ENCODE data around the gene FOXF1. TPM values are rescaled to one million over a fixed set of nuclear protein-coding genes. Genes with fewer than 3 reads are reported as not detected.

Gene FOXF1
- total and polyA plus RNA-seq, 2 of the 13 experiments (the other 11 are each of a cell fraction or from before 2014, with no cell fraction given) = not detected

DNA sequence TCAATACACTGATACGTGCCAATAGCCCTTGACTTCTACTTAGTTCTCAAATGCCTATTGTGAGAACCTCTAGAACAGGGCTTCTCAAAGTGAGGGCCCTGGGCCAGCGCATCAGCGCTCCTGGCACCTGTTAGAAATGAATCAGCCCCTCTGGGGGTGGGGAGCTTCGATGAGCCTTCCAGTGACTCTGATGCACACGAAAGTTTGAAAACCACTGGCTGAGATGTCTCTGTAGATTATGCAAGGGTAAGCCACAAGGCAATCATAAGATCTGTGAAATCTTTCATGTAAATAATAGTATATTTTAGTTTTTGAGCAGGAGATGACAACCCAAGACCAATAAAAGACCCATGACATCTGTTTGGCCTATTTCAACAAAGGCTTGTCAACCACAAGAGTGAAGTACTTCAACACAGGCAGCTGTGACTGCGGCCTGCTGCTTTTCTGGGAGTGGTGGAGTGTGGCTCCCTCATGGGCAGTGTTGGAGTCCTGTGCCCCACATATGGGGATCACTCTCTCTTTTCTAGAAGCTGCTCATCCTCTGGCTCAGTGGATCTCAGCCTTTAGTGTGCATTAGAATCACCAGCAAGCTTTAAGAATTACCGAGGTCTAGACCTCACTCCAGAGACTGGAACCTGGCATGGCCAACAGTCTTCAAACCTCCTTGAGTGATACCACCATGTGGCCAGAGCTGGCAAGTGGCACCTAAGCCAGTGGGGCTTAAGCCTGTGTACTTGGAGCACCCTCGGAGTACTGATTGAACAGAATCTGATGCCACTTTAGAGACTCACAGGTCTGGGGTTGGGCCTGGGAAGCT is 39.0 kb downstream of the FOXF1 start (continued):
- TF ChIP-seq, protein P1, sequence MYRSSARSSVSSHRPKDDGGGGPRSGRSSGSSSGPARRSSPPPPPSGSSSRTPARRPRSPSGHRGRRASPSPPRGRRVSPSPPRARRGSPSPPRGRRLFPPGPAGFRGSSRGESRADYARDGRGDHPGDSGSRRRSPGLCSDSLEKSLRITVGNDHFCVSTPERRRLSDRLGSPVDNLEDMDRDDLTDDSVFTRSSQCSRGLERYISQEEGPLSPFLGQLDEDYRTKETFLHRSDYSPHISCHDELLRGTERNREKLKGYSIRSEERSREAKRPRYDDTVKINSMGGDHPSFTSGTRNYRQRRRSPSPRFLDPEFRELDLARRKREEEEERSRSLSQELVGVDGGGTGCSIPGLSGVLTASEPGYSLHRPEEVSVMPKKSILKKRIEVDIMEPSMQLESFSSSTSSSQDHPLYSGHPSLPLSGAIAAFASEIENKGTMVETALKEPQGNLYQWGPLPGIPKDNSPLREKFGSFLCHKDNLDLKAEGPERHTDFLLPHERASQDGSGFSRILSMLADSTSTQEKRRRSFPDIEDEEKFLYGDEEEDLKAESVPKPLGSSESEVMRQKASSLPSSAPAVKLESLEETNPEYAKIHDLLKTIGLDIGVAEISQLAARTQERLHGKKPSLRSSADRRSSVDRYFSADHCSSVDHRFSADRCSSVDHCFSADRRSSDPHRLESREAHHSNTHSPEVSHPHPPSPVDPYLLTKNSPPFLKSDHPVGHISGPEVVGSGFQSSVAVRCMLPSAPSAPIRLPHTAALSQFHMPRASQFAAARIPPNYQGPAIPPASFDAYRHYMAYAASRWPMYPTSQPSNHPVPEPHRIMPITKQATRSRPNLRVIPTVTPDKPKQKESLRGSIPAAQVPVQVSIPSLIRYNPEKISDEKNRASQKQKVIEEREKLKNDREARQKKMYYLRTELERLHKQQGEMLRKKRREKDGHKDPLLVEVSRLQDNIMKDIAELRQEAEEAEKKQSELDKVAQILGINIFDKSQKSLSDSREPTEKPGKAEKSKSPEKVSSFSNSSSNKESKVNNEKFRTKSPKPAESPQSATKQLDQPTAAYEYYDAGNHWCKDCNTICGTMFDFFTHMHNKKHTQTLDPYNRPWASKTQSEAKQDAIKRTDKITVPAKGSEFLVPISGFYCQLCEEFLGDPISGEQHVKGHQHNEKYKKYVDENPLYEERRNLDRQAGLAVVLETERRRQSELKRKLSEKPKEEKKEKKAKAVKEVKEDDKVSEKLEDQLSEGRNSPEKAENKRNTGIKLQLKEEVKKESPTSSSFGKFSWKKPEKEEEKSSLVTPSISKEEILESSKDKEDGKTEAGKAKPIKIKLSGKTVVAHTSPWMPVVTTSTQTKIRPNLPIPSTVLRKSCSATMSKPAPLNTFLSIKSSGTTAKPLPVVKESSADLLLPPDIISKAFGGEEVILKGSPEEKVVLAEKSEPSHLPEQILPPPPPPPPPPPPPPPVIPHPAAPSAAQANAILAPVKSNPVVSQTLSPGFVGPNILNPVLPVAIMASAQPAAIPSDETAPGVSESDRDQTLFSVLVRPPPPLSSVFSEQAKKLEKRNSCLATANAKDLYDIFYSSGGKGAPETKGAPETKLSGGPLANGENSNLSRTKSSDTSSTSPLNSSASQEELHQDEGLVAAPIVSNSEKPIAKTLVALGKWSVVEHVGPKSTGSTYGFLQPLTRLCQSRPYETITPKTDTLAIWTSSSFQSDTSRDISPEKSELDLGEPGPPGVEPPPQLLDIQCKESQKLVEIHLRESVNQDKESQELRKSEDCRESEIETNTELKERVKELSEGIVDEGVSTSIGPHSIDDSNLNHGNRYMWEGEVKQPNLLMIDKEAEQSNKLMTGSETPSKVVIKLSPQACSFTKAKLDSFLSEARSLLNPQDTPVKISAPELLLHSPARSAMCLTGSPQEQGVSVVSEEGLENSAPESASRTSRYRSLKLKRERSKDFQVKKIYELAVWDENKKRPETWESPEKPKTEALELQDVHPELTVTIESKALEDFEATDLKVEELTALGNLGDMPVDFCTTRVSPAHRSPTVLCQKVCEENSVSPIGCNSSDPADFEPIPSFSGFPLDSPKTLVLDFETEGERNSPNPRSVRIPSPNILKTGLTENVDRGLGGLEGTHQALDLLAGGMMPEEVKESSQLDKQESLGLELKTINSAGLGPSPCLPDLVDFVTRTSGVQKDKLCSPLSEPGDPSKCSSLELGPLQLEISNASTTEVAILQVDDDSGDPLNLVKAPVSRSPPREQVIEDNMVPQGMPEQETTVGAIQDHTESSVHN (CRISPR knock-in tag; IDR thresholded peaks at IDR 0.05) = no peak
- TF ChIP-seq ZNF124 (CRISPR knock-in tag; IDR thresholded peaks at IDR 0.05) = no peak
- TF ChIP-seq IKZF1 (IDR thresholded peaks at IDR 0.05) = no peak
- no peak for TF ChIP-seq SNAI1 (CRISPR knock-in tag; IDR thresholded peaks at IDR 0.05; ENCODE audit: borderline replicate concordance)

DNA sequence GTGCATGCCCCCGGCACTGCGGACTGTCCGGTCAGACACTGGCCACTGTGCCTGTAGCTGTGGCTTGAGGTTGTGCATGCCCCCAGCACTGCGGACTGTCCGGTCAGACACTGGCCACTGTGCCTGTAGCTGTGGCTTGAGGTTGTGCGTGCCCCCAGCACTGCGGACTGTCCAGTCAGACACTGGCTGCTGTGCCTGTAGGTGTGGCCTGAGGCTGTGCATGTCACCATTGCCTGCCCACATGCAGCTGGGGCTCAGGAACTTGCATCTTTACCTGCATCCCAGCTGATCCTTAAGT is 39.5 kb downstream of the FOXF1 start:
- no peak for ATAC-seq
- H3K36me3 ChIP-seq (replicated peaks in 1 of 2; ENCODE audit: control insufficient read depth in 1 of 2, insufficient read depth in 2 of 2, low read length in 2 of 2) = peaks cover 18 to 61% of the 10 kb centered on the region in 2 experiments

More for the DNA sequence above, 39.5 kb downstream of the FOXF1 start:
- Histone ChIP-seq H3K79me2 (ENCODE audit: insufficient read depth, low read length) (peaks cover 8% of the 10 kb centered on the region), H3K27me3 (ENCODE audit: control insufficient read depth in 1 of 2, insufficient read depth in 2 of 2, low read length in 2 of 2) (no peaks in the 10 kb centered on the region), H3K4me2 (ENCODE audit: low read depth, low read length) (no peak overlapping the region), H3K4me1 (ENCODE audit: insufficient read depth, low read length) (peaks cover 5% of the 10 kb centered on the region), H3K27ac (ENCODE audit: extremely low read length, insufficient read depth, low read length) (no peak overlapping the region), H3K9me3 (ENCODE audit: low read length) (no peaks in the 10 kb centered on the region), H3K4me3 (replicated peaks in 1 of 3; ENCODE audit: insufficient read depth in 1 of 3, low read depth in 2 of 3, low read length in 3 of 3) (no peak overlapping the region), H4K20me1 (ENCODE audit: insufficient read depth, low read length) (no peaks in the 10 kb centered on the region), H3K9ac (ENCODE audit: insufficient read depth, low read depth, low read length) (no peak overlapping the region), H2AFZ (ENCODE audit: low read length) (no peak overlapping the region)
- DNase-seq (ENCODE audit: low spot score) (no peak), FAIRE-seq (no peak)
- intact Hi-C loops (cut with micrococcal nuclease; ENCODE audit: unreplicated experiment) = no loop called here
- 80% methylated on average over 1 of the region's 7 CpGs for WGBS (ENCODE audit: low lambda C conversion rate)
- in situ Hi-C loops (cut with HindIII; ENCODE audit: extremely low pct_ligation_motif_present, low pct_unique_long_range_greater_than_20kb) = no loop called here
- ChIA-PET POLR2A (no interaction called here), CTCF (ENCODE audit: low intra/inter-chr PET ratio, low total read pairs) (no interaction called here)
- TF ChIP-seq ZNF616 (CRISPR knock-in tag; IDR thresholded peaks at IDR 0.05; ENCODE audit: low read depth) (0 out of 2 replicates have a peak, but pooled peaks have one; percentile 24), ZNF143 (CRISPR knock-in tag; IDR thresholded peaks at IDR 0.05) (no peak)
- BruUV-seq (replicated peaks) = no TSS peak

Data from HepG2 (cell line).